Mesothelial cell of epicardium (in vitro differentiated cells): Measurements from ENCODE around the gene NPTXR. TPM values are rescaled to one million over a fixed set of nuclear protein-coding genes. Genes with fewer than 3 reads are reported as not detected.

ENCODE experiments used
- DNase-seq, 2 experiments: peaks; one replicate each; pipeline ENCODE4 v3.0.0; 2021; ENCODE audit warnings: low spot score in 2 of 2; ENCODE audit not compliant: unreplicated experiment in 2 of 2
- H3K27ac Mint-ChIP-seq: 2 replicates; pipeline ENCODE4 v1.8.0; 2021; ENCODE audit warnings: mixed read lengths
- H3K27me3 Mint-ChIP-seq: 2 replicates; pipeline ENCODE4 v1.8.0; 2021; ENCODE audit warnings: low read depth, mixed read lengths
- H3K36me3 Mint-ChIP-seq: 2 replicates; pipeline ENCODE4 v1.8.0; 2021; ENCODE audit warnings: mixed read lengths
- H3K4me1 Mint-ChIP-seq: 2 replicates; pipeline ENCODE4 v1.8.0; 2021; ENCODE audit warnings: mixed read lengths
- H3K4me3 Mint-ChIP-seq: 2 replicates; pipeline ENCODE4 v1.8.0; 2021; ENCODE audit warnings: mild to moderate bottlenecking, moderate library complexity, mixed read lengths
- H3K9me3 Mint-ChIP-seq: 2 replicates; pipeline ENCODE4 v1.8.0; 2021; ENCODE audit warnings: mixed read lengths
- total RNA-seq: library from RNA; stranded (reverse); gene quantifications from 3 replicates; pipeline ENCODE4 v1.2.1, GENCODE V29; 2021
- TF ChIP-seq, protein P1 (sequence below): fragments of 200-600 bp; sonication (generic); IDR thresholded peaks from one replicate; pipeline ENCODE4 v1.5.0; 2021; ENCODE audit warnings: antibody characterized with exemption; ENCODE audit not compliant: unreplicated experiment

Gene NPTXR
- total RNA-seq, 1 donor from 2014 or later: 10.1 TPM

DNA sequence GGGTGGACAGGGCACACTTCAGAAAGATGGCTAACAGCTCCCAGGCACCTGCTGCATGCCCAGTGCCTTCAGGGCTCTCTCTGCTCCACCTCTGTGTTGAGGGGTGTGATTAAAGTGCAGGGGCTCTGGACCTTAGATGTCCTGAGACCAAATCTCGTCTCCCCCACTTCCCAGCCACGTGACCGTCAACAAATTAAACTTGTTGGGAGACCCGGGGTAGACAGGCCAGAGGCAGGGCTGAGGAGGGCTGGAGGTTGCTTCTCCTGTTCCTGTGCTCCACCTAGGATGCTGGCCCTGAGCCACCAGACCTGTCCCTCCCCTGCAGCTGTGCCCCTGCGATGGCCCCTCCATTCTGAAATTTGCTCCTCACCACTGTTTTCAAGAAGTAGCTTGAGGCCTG is 17.0 kb downstream of the NPTXR start:
- TF ChIP-seq, protein P1, sequence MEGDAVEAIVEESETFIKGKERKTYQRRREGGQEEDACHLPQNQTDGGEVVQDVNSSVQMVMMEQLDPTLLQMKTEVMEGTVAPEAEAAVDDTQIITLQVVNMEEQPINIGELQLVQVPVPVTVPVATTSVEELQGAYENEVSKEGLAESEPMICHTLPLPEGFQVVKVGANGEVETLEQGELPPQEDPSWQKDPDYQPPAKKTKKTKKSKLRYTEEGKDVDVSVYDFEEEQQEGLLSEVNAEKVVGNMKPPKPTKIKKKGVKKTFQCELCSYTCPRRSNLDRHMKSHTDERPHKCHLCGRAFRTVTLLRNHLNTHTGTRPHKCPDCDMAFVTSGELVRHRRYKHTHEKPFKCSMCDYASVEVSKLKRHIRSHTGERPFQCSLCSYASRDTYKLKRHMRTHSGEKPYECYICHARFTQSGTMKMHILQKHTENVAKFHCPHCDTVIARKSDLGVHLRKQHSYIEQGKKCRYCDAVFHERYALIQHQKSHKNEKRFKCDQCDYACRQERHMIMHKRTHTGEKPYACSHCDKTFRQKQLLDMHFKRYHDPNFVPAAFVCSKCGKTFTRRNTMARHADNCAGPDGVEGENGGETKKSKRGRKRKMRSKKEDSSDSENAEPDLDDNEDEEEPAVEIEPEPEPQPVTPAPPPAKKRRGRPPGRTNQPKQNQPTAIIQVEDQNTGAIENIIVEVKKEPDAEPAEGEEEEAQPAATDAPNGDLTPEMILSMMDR: no peak
- H3K4me1 Mint-ChIP-seq: no peaks in the 10 kb centered on the region
- no peak for DNase-seq
- H3K27ac Mint-ChIP-seq: no peak overlapping the region
- no peaks in the 10 kb centered on the region for H3K9me3 Mint-ChIP-seq
- no peaks in the 10 kb centered on the region for H3K36me3 Mint-ChIP-seq
- peaks cover 5% of the 10 kb centered on the region for H3K27me3 Mint-ChIP-seq
- no peak overlapping the region for H3K4me3 Mint-ChIP-seq

DNA sequence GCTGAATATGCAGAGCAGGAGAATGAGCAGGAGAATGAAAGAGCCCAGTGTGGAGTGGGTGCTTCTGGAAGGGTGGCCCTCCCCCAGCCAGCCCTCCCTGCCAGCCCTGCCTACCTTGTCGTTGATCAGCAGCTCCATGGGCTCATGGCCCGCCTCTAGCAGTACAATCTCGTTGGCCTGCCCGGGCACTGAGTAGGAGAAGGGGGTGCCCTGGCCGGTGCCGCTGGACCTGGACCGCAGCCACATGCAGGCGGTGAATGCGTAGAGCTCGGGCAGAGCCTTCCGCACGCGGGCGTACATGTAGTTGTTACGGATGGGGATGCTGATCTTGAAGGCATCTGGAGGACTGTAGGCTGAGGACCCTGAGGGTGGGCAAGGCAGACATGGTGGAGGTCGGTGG is 17.4 kb downstream of the NPTXR start:
- Mint-ChIP-seq H3K9me3 (no peaks in the 10 kb centered on the region), H3K4me3 (no peak overlapping the region), H3K27ac (no peak overlapping the region), H3K36me3 (no peaks in the 10 kb centered on the region), H3K4me1 (no peaks in the 10 kb centered on the region), H3K27me3 (peaks cover 2% of the 10 kb centered on the region)
- TF ChIP-seq, protein P1: no peak
- no peak for DNase-seq

DNA sequence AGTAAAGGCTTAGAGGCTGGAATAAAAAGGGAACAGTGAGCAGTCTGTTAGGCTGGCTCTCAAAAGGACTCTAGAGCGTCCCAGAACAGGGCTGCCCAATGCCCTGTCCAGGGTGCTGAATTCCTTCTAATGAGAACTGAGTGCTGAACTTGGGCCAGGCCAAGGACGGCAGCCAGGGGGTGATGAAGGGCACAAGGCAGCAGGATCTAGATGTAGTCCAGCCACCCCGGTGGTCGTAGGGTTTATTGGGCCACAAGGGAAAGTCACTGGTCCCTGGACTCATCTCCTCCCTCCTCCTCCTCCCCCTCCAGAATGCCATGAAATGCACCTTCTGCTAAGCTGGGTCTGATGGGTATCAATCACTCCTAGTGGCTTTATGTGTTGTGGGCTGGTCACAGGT is 19.2 kb downstream of the NPTXR start:
- TF ChIP-seq, protein P1: peak; percentile 22
- no peaks in the 10 kb centered on the region for H3K9me3 Mint-ChIP-seq
- H3K36me3 Mint-ChIP-seq: no peaks in the 10 kb centered on the region
- peak; percentile 64 to 80 for DNase-seq
- no peak overlapping the region for H3K4me3 Mint-ChIP-seq
- H3K4me1 Mint-ChIP-seq: no peaks in the 10 kb centered on the region
- H3K27me3 Mint-ChIP-seq: peaks cover 13% of the 10 kb centered on the region
- no peak overlapping the region for H3K27ac Mint-ChIP-seq

DNA sequence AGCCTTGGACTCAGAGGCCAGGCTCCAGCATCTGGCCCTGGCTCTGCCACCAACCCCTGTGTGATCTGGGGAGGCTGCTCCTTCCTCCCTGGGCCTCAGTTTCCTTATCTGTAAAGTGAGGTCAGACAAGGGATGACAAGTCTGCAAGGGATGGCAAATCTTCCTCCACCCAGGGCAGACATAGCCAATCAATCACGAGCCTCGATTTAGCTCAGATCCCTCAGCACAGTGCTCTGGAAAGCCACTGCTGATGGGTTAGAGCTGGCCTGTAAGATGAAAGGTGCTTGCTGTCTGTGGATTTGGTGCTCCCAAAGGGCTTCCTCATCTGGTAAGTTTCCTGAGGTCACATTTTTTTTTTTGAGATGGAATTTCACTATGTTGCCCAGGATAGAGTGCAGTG is 20.2 kb downstream of the NPTXR start:
- no peaks in the 10 kb centered on the region for H3K9me3 Mint-ChIP-seq
- TF ChIP-seq, protein P1: no peak
- no peak overlapping the region for H3K4me3 Mint-ChIP-seq
- no peaks in the 10 kb centered on the region for H3K36me3 Mint-ChIP-seq
- no peak for DNase-seq
- H3K27ac Mint-ChIP-seq: no peak overlapping the region
- peaks cover 21% of the 10 kb centered on the region for H3K27me3 Mint-ChIP-seq
- no peaks in the 10 kb centered on the region for H3K4me1 Mint-ChIP-seq

DNA sequence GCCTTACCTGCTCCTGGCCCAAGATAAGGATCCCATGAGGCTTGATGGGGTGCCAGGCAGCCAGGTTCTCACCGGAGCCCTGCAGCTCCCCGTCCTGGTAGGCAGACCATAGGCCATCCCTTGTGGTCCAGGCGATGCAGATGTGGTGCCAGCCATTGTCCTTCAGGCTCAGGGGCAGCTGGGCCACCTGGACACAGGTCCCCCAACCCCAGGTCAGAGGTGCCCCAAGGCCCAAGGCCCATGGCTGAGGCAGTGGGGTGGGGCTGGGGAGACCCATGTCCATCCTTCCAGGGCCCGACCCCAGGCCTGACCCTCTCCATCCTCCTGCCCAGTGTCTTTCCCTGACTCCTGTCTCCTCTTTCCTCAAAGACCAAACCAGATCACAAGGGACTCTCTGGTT is 20.8 kb downstream of the NPTXR start:
- TF ChIP-seq, protein P1: no peak
- Mint-ChIP-seq H3K4me1 (no peaks in the 10 kb centered on the region), H3K27me3 (peaks cover 25% of the 10 kb centered on the region), H3K27ac (no peak overlapping the region), H3K36me3 (no peaks in the 10 kb centered on the region), H3K9me3 (no peaks in the 10 kb centered on the region), H3K4me3 (no peak overlapping the region)
- DNase-seq: no peak

DNA sequence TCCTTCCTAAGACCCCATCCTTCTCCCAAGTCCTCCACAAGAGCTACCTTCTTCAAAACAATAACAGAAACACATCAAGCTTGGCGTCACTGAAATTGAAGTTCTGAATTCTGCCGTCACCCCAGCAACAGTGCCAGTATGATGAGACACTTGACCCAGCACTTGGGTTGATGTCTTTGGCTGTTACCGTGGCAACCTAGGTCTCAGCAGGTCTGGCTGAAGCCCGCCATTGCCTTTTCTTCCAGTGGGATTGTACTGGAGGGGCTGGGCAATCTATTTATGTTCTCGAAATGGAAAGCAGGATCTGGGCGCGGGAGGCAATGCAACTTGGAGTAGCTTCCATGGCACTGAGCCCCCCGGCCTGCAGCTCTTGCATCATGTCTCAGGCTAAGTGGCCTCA is 23.8 kb downstream of the NPTXR start:
- H3K4me3 Mint-ChIP-seq: no peak overlapping the region
- no peaks in the 10 kb centered on the region for H3K4me1 Mint-ChIP-seq
- no peaks in the 10 kb centered on the region for H3K9me3 Mint-ChIP-seq
- TF ChIP-seq, protein P1: no peak
- peaks cover 48% of the 10 kb centered on the region for H3K27me3 Mint-ChIP-seq
- DNase-seq: no peak
- H3K27ac Mint-ChIP-seq: no peak overlapping the region
- no peaks in the 10 kb centered on the region for H3K36me3 Mint-ChIP-seq
